K562 (cell line): ENCODE data around the gene TNIK. TPM values are rescaled to one million over a fixed set of nuclear protein-coding genes. Genes with fewer than 3 reads are reported as not detected.

ENCODE experiments used
- ATAC-seq: fragments of 200-7000 bp; cut with Tn5 transposase; 3 replicates; pipeline ENCODE4 v1.9.1; 2020; ENCODE audit warnings: moderate library complexity
- BruUV-seq: library from RNA; stranded (reverse); fragments of 400-500 nt; replicated peaks from 2 replicates; lab custom pipeline; 2021; lab: Mats Ljungman, UMichigan
- CTCF ChIA-PET: fragments of 300-600 bp; formaldehyde crosslinking; extraction: SDS; loops from one replicate; lab custom pipeline; 2021; ENCODE audit warnings: low intra/inter-chr PET ratio; lab: Yijun Ruan, JAX
- POLR2A ChIA-PET: fragments of 300-600, 350-650 bp; sonication (Branson Sonifier 250); formaldehyde crosslinking; extraction: SDS; loops from one replicate; lab custom pipeline; 2021; ENCODE audit warnings: antibody characterized with exemption, inconsistent platforms; lab: Yijun Ruan, JAX
- DNase-seq, 4 experiments: peaks; one replicate each; pipeline versions ENCODE4 v3.0.0 to v3.0.0-alpha.2; 2011 to 2018; ENCODE audit warnings: low spot score in 3 of 4, mixed read lengths in 3 of 4; ENCODE audit errors: extremely low read depth in 1 of 4
- FAIRE-seq: peaks from 2 replicates; lab custom pipeline; 2011; peaks lifted over from hg19 to GRCh38; lab: Jason Lieb, UNC
- H2AFZ ChIP-seq: 2 replicates; pipeline ENCODE4 v1.6.0; 2011; ENCODE audit warnings: low read depth, low read length, control low read depth, inconsistent platforms
- H3K27ac ChIP-seq: fragments of 200-600 bp; 3 replicates; pipeline ENCODE4 v1.8.0; 2011; ENCODE audit warnings: low read depth, mild to moderate bottlenecking, control low read depth, inconsistent platforms, low read length, moderate library complexity, mixed read lengths; ENCODE audit errors: extremely low read depth
- H3K27me3 ChIP-seq, 2 experiments: fragments of 300-600 bp in 1 of 2; 2 replicates in 1 of 2; 3 replicates in 1 of 2; pipeline versions ENCODE4 v1.6.0 to v1.8.0; 2011; ENCODE audit warnings: inconsistent platforms in 2 of 2, low read length in 2 of 2, mild to moderate bottlenecking in 1 of 2, mixed read lengths in 1 of 2, moderate library complexity in 1 of 2; ENCODE audit not compliant: control insufficient read depth in 2 of 2, insufficient read depth in 2 of 2
- H3K36me3 ChIP-seq: fragments of 300-600 bp; 3 replicates; pipeline ENCODE4 v1.8.0; 2011; ENCODE audit warnings: mild to moderate bottlenecking, low read length, inconsistent platforms; ENCODE audit not compliant: control insufficient read depth, insufficient read depth
- H3K4me1 ChIP-seq, 2 experiments: fragments of 200-600 bp in 1 of 2; replicated peaks in 1 of 2; 2 replicates in 1 of 2; 3 replicates in 1 of 2; pipeline versions ENCODE4 v1.5.1 to v1.8.0; 2011; ENCODE audit warnings: inconsistent platforms in 2 of 2, low read length in 2 of 2, mild to moderate bottlenecking in 1 of 2, mixed read lengths in 1 of 2, moderate library complexity in 1 of 2; ENCODE audit not compliant: control insufficient read depth in 2 of 2, insufficient read depth in 2 of 2
- H3K4me2 ChIP-seq: 2 replicates; pipeline ENCODE4 v1.6.1; 2011; ENCODE audit warnings: low read length, control low read depth, inconsistent platforms, mixed read lengths; ENCODE audit not compliant: insufficient read depth
- H3K4me3 ChIP-seq: fragments of 200-600 bp; sonication (generic), shearing (Covaris generic); 2 replicates; pipeline ENCODE4 v1.5.1; 2016; ENCODE audit warnings: control low read depth, inconsistent platforms
- H3K79me2 ChIP-seq: fragments of 200-600 bp; 3 replicates; pipeline ENCODE4 v1.8.0; 2011; ENCODE audit warnings: low read length, inconsistent platforms; ENCODE audit not compliant: control insufficient read depth, insufficient read depth
- H3K9ac ChIP-seq, 2 experiments: 2 replicates each; pipeline versions ENCODE4 v1.6.0 to v1.6.1; 2011; ENCODE audit warnings: low read depth in 2 of 2, low read length in 2 of 2, control low read depth in 1 of 2, inconsistent platforms in 1 of 2, mild to moderate bottlenecking in 1 of 2, mixed read lengths in 1 of 2; ENCODE audit not compliant: insufficient read depth in 1 of 2
- H3K9me1 ChIP-seq: one replicate; pipeline ENCODE4 v1.6.0; 2011; ENCODE audit warnings: inconsistent platforms, mild to moderate bottlenecking, low read length, moderate library complexity; ENCODE audit not compliant: control insufficient read depth, insufficient read depth
- H3K9me3 ChIP-seq: replicated peaks from 2 replicates; pipeline ENCODE4 v1.5.1; 2011; ENCODE audit warnings: low read depth, low read length, inconsistent platforms; ENCODE audit not compliant: control insufficient read depth, insufficient read depth
- H4K20me1 ChIP-seq: replicated peaks from 2 replicates; pipeline ENCODE4 v1.6.1; 2011; ENCODE audit warnings: low read length, inconsistent platforms, mixed read lengths; ENCODE audit not compliant: control insufficient read depth, insufficient read depth
- ATF3 ChIP-seq, 2 experiments: fragments of 450-650 bp in 1 of 2; sonication (generic) in 1 of 2; formaldehyde crosslinking in 1 of 2; IDR thresholded peaks in 1 of 2; conservative IDR thresholded peaks in 1 of 2; 2 replicates each; pipeline versions ENCODE4 v1.6.1 to v1.8.1; 2016 to 2023; ENCODE audit warnings: mild to moderate bottlenecking in 2 of 2, moderate library complexity in 2 of 2, inconsistent platforms in 1 of 2, missing genetic modification reagents in 1 of 2
- CBX8 ChIP-seq: fragments of 200-600 bp; sonication (generic); IDR thresholded peaks from 2 replicates; pipeline ENCODE4 v1.6.1; 2012; ENCODE audit warnings: borderline replicate concordance, mixed run types, low read depth, mild to moderate bottlenecking, moderate library complexity, mixed read lengths, low read length, control low read depth, inconsistent platforms; ENCODE audit not compliant: poor library complexity, severe bottlenecking; ENCODE audit errors: extremely low read depth
- ID3 ChIP-seq, 2 experiments: fragments of 250-450 bp in 1 of 2; fragments of 450-650 bp in 1 of 2; sonication (Bioruptor Pico) in 1 of 2; IDR thresholded peaks; 2 replicates each; pipeline versions ENCODE4 v1.6.1 to v1.8.0; 2016 to 2021; ENCODE audit warnings: mild to moderate bottlenecking in 2 of 2, moderate library complexity in 2 of 2, missing compliant biosample characterization in 1 of 2, missing genetic modification characterization in 1 of 2
- WGBS: fragments of 100-300 bp; shearing (Covaris generic); methylation state at CpG from one replicate; pipeline ENCODE4 v1.1.6; 2016; ENCODE audit warnings: low coverage, mixed read lengths; ENCODE audit not compliant: insufficient coverage; ENCODE audit errors: missing lambda C conversion rate; 5-methylcytosine and 5-hydroxymethylcytosine counted together
- in situ Hi-C: fragments of 300-500 bp; cut with MboI; formaldehyde crosslinking; loops from 4 replicates; pipeline ENCODE4 v1.15.0; 2018; ENCODE audit warnings: inconsistent platforms, mixed read lengths
- intact Hi-C: fragments of 100-400 bp; cut with micrococcal nuclease; formaldehyde crosslinking; loops from 2 replicates; pipeline ENCODE4 v1.14.2; 2022
- polyA plus RNA-seq, 8 experiments: library from polyadenylated mRNA; depleted of rRNA in 4 of 8; stranded (reverse) in 5 of 8; unstranded in 3 of 8; fragments of >200 nt; fragmentation: Nextera tagmentation in 2 of 8; fragmentation: Illumina TruSeq in 1 of 8; extraction: Ambion mirVana in 2 of 8; extraction: Trizol in 1 of 8; gene quantifications; 2 replicates each; pipeline versions ENCODE4 v1.2.1 to v1.2.3, GENCODE V29; 2011 to 2014; ENCODE audit warnings: inconsistent platforms in 1 of 8, missing spikeins in 1 of 8
- total RNA-seq, 7 experiments: library from RNA; depleted of rRNA in 6 of 7; stranded (reverse); fragments of >200 nt in 6 of 7; fragmentation: Illumina TruSeq in 2 of 7; extraction: Trizol in 2 of 7; gene quantifications; 2 replicates each; pipeline versions ENCODE4 v1.2.1 to v1.2.3, GENCODE V29; 2011 to 2021; ENCODE audit warnings: low replicate concordance in 1 of 7

TNIK gene
- total and polyA plus RNA-seq, 9 of the 15 experiments (the other 6 are each of a cell fraction or from before 2014, with no cell fraction given), result 6.6 to 39.0 (median 24.7) TPM

GRCh38 chr3:171239757-171240503 is 220.3 kb downstream of the TNIK start (continued):
- peak; percentile 80; the same call in 1 of the 2 replicates for TF ChIP-seq ATF3 (IDR thresholded peaks at IDR 0.05)
- no peak for TF ChIP-seq ATF3 (CRISPR knock-in tag; conservative IDR thresholded peaks at IDR 0.05)
- TF ChIP-seq ID3 (CRISPR knock-in tag; IDR thresholded peaks at IDR 0.05), result no peak
- TF ChIP-seq ID3 (tag; IDR thresholded peaks at IDR 0.05), result no peak
- TF ChIP-seq, all 486 proteins: peak for 65

- FAIRE-seq, result no peak
These were observed 223.2 kb downstream of the TNIK start for GRCh38 chr3:171237009-171237385.

More at GRCh38 chr3:171237009-171237385, 223.2 kb downstream of the TNIK start:
- Histone ChIP-seq H3K9ac (no peak overlapping the region), H3K9me1 (no peaks in the 10 kb centered on the region), H3K36me3 (no peaks in the 10 kb centered on the region), H4K20me1 (no peaks in the 10 kb centered on the region), H3K4me3 (no peak overlapping the region), H2AFZ (no peak overlapping the region), H3K9me3 (no peaks in the 10 kb centered on the region), H3K79me2 (peaks cover under 1% of the 10 kb centered on the region; the same call in 1 of the 3 replicates), H3K4me1 (peaks cover 0 to 11% of the 10 kb centered on the region in 2 experiments; a peak in 2 of 5 replicates), H3K27me3 (no peaks in the 10 kb centered on the region), H3K27ac (no peak overlapping the region), H3K4me2 (no peak overlapping the region)
- CTCF ChIA-PET, result no interaction called here
- ATAC-seq, result no peak
- no peak for TF ChIP-seq CBX8
- 48% methylated on average over 2 of the region's 2 CpGs for WGBS
- DNase-seq, result no peak
- POLR2A ChIA-PET, result interaction anchor here (1.1 kb wide), 1 partner anchor 33 kb away, joined by 3 read pairs; no protein-coding TSS in a partner anchor
- intact Hi-C loops, result no loop called here
- no TSS peak for BruUV-seq
- in situ Hi-C loops, result no loop called here
